HepG2 (cell line): ENCODE measurements around the gene BNC1. TPM values are rescaled to one million over a fixed set of nuclear protein-coding genes. Genes with fewer than 3 reads are reported as not detected.

Source experiments
- ATAC-seq: fragments of 200-7000 bp; cut with Tn5 transposase; 3 replicates; pipeline ENCODE4 v1.9.1; 2020; ENCODE audit warnings: mild to moderate bottlenecking, moderate library complexity
- BruUV-seq: library from RNA; stranded (reverse); fragments of 400-500 nt; replicated peaks from 2 replicates; lab custom pipeline; 2021; lab: Mats Ljungman, UMichigan
- CTCF ChIA-PET: fragments of 300-600 bp; formaldehyde crosslinking; extraction: SDS; loops from one replicate; lab custom pipeline; 2021; ENCODE audit warnings: low total read pairs, inconsistent platforms, low intra/inter-chr PET ratio; lab: Yijun Ruan, JAX
- POLR2A ChIA-PET: fragments of 350-600 bp; sonication (Branson Sonifier 250); formaldehyde crosslinking; loops from one replicate; lab custom pipeline; 2020; ENCODE audit warnings: antibody characterized with exemption, inconsistent platforms; lab: Yijun Ruan, JAX
- DNase-seq: peaks from one replicate; pipeline ENCODE4 v3.0.0-alpha.2; 2015; ENCODE audit warnings: low spot score
- FAIRE-seq: peaks from 3 replicates; lab custom pipeline; 2011; peaks lifted over from hg19 to GRCh38; lab: Jason Lieb, UNC
- H2AFZ ChIP-seq: one replicate; pipeline ENCODE4 v1.6.1; 2011; ENCODE audit warnings: low read length, inconsistent platforms
- H3K27ac ChIP-seq: fragments of 300-600 bp; 3 replicates; pipeline ENCODE4 v1.8.0; 2011; ENCODE audit warnings: mixed run types, mild to moderate bottlenecking, mixed read lengths, low read length, inconsistent platforms; ENCODE audit not compliant: insufficient read depth; ENCODE audit errors: extremely low read length
- H3K27me3 ChIP-seq, 2 experiments: fragments of 200-600 bp in 1 of 2; 2 replicates in 1 of 2; 3 replicates in 1 of 2; pipeline versions ENCODE4 v1.6.0 to v1.8.0; 2011; ENCODE audit warnings: low read length in 2 of 2, mild to moderate bottlenecking in 2 of 2, moderate library complexity in 2 of 2, inconsistent platforms in 1 of 2; ENCODE audit not compliant: insufficient read depth in 2 of 2, control insufficient read depth in 1 of 2
- H3K36me3 ChIP-seq, 2 experiments: fragments of 200-600 bp in 1 of 2; replicated peaks in 1 of 2; 2 replicates in 1 of 2; 3 replicates in 1 of 2; pipeline versions ENCODE4 v1.5.1 to v1.8.0; 2011; ENCODE audit warnings: low read length in 2 of 2, inconsistent platforms in 1 of 2; ENCODE audit not compliant: insufficient read depth in 2 of 2, control insufficient read depth in 1 of 2
- H3K4me1 ChIP-seq: 2 replicates; pipeline ENCODE4 v1.5.1; 2012; ENCODE audit warnings: low read length, inconsistent platforms; ENCODE audit not compliant: insufficient read depth
- H3K4me2 ChIP-seq: 2 replicates; pipeline ENCODE4 v1.6.0; 2011; ENCODE audit warnings: low read depth, low read length, inconsistent platforms
- H3K4me3 ChIP-seq, 3 experiments: fragments of 200-600 bp in 1 of 3; sonication (generic), shearing (Covaris generic) in 1 of 3; replicated peaks in 1 of 3; 2 replicates each; pipeline ENCODE4 v1.5.1; 2011 to 2016; ENCODE audit warnings: low read length in 3 of 3, inconsistent platforms in 2 of 3, low read depth in 2 of 3, mild to moderate bottlenecking in 2 of 3, control low read depth in 1 of 3, mixed read lengths in 1 of 3; ENCODE audit not compliant: insufficient read depth in 1 of 3
- H3K79me2 ChIP-seq: one replicate; pipeline ENCODE4 v1.6.1; 2011; ENCODE audit warnings: low read length, inconsistent platforms; ENCODE audit not compliant: insufficient read depth
- H3K9ac ChIP-seq: 2 replicates; pipeline ENCODE4 v1.6.0; 2011; ENCODE audit warnings: mild to moderate bottlenecking, low read depth, low read length, inconsistent platforms; ENCODE audit not compliant: insufficient read depth
- H3K9me3 ChIP-seq: 2 replicates; pipeline ENCODE4 v1.5.1; 2012; ENCODE audit warnings: mild to moderate bottlenecking, low read length
- H4K20me1 ChIP-seq: 2 replicates; pipeline ENCODE4 v1.6.0; 2011; ENCODE audit warnings: inconsistent platforms, mild to moderate bottlenecking, low read length, moderate library complexity; ENCODE audit not compliant: insufficient read depth
- CEBPB ChIP-seq: IDR thresholded peaks from 2 replicates; pipeline ENCODE4 v1.6.1; 2011; ENCODE audit warnings: low read depth, low read length, improper control_type of control experiment, borderline replicate concordance
- EEA1 ChIP-seq: sonication (generic); formaldehyde crosslinking; IDR thresholded peaks from 2 replicates; pipeline ENCODE4 v1.5.1; 2020; ENCODE audit warnings: mild to moderate bottlenecking, missing genetic modification reagents, borderline replicate concordance
- RELA ChIP-seq: sonication (generic); formaldehyde crosslinking; IDR thresholded peaks from 2 replicates; pipeline ENCODE4 v1.4.0; 2020; ENCODE audit warnings: missing genetic modification reagents
- RXRB ChIP-seq: IDR thresholded peaks from 2 replicates; pipeline ENCODE4 v1.6.1; 2016; ENCODE audit warnings: borderline replicate concordance, missing genetic modification reagents, missing compliant biosample characterization
- SOX5 ChIP-seq: IDR thresholded peaks from 2 replicates; pipeline ENCODE4 v1.6.1; 2016; ENCODE audit warnings: borderline replicate concordance
- SUZ12 ChIP-seq: fragments of 150-350 bp; IDR thresholded peaks from 2 replicates; pipeline ENCODE4 v1.6.1; 2014; ENCODE audit warnings: low read depth, low read length
- THAP8 ChIP-seq: sonication (generic); formaldehyde crosslinking; IDR thresholded peaks from 2 replicates; pipeline ENCODE4 v1.5.1; 2020; ENCODE audit warnings: missing genetic modification reagents, mild to moderate bottlenecking, borderline replicate concordance
- THYN1 ChIP-seq: sonication (generic); formaldehyde crosslinking; IDR thresholded peaks from 2 replicates; pipeline ENCODE4 v1.8.1; 2023; ENCODE audit warnings: low read depth, mild to moderate bottlenecking, moderate library complexity, missing genetic modification reagents, borderline replicate concordance
- ZBTB46 ChIP-seq: sonication (generic); formaldehyde crosslinking; IDR thresholded peaks from 2 replicates; pipeline ENCODE4 v1.4.0; 2020; ENCODE audit warnings: mild to moderate bottlenecking, missing genetic modification reagents, borderline replicate concordance
- ZBTB7A ChIP-seq: sonication (generic); formaldehyde crosslinking; IDR thresholded peaks from 2 replicates; pipeline ENCODE4 v1.8.0; 2022; ENCODE audit warnings: mild to moderate bottlenecking, missing genetic modification reagents
- ZEB1 ChIP-seq: IDR thresholded peaks from 2 replicates; pipeline ENCODE4 v1.6.1; 2012; ENCODE audit warnings: mild to moderate bottlenecking, low read depth, inconsistent platforms; ENCODE audit not compliant: insufficient replicate concordance
- ZFP36L1 ChIP-seq: sonication (generic); formaldehyde crosslinking; IDR thresholded peaks from 2 replicates; pipeline ENCODE4 v1.8.0; 2022; ENCODE audit warnings: mild to moderate bottlenecking, missing genetic modification reagents, moderate library complexity
- ZNF362 ChIP-seq: sonication (generic); formaldehyde crosslinking; IDR thresholded peaks from 2 replicates; pipeline ENCODE4 v1.4.0; 2020; ENCODE audit warnings: missing genetic modification reagents, mild to moderate bottlenecking, borderline replicate concordance
- ZNF547 ChIP-seq: sonication (generic); formaldehyde crosslinking; IDR thresholded peaks from 2 replicates; pipeline ENCODE4 v1.5.1; 2020; ENCODE audit warnings: mild to moderate bottlenecking, missing genetic modification reagents
- WGBS: methylation state at CpG from one replicate; pipeline ENCODE4 v1.1.6; 2017; ENCODE audit warnings: low lambda C conversion rate; 5-methylcytosine and 5-hydroxymethylcytosine counted together
- in situ Hi-C: cut with HindIII; loops from 2 replicates; pipeline ENCODE4 v1.10.0; 2017; ENCODE audit warnings: low pct_unique_long_range_greater_than_20kb; ENCODE audit not compliant: extremely low pct_ligation_motif_present
- intact Hi-C: fragments of 100-400 bp; cut with micrococcal nuclease; formaldehyde crosslinking; loops from one replicate; pipeline ENCODE4 v1.10.0; 2022; ENCODE audit not compliant: unreplicated experiment
- polyA plus RNA-seq, 8 experiments: library from polyadenylated mRNA; depleted of rRNA in 3 of 8; stranded (reverse) in 7 of 8; unstranded in 1 of 8; fragments of >200 nt; fragmentation: Illumina TruSeq in 4 of 8; extraction: Trizol in 4 of 8; gene quantifications; 2 replicates each; pipeline versions ENCODE4 v1.2.1 to v1.2.3, GENCODE V29; 2011 to 2016; ENCODE audit warnings: low read depth in 4 of 8, missing spikeins in 1 of 8, mixed read lengths in 1 of 8; ENCODE audit not compliant: insufficient read depth in 1 of 8
- total RNA-seq, 5 experiments: library from RNA; depleted of rRNA; stranded (reverse); fragments of >200 nt; fragmentation: Illumina TruSeq; extraction: Trizol; gene quantifications; 2 replicates each; pipeline ENCODE4 v1.2.3, GENCODE V29; 2016; ENCODE audit warnings: low read depth in 1 of 5

BNC1 gene
- total and polyA plus RNA-seq, 2 of the 13 experiments (the other 11 are each of a cell fraction or from before 2014, with no cell fraction given) = not detected

- ATAC-seq = no peak
- no peaks in the 10 kb centered on the region for H3K79me2 ChIP-seq
- DNase-seq = no peak
- 0% methylated on average over 1 of the region's 1 CpG for WGBS
- no peak overlapping the region for H2AFZ ChIP-seq
- no peaks in the 10 kb centered on the region for H3K9me3 ChIP-seq
- no peak overlapping the region for H3K4me3 ChIP-seq
- no peaks in the 10 kb centered on the region for H3K4me1 ChIP-seq
- FAIRE-seq = no peak
- H4K20me1 ChIP-seq = no peaks in the 10 kb centered on the region
- BruUV-seq = no TSS peak
- H3K36me3 ChIP-seq = no peaks in the 10 kb centered on the region
- no peak overlapping the region for H3K9ac ChIP-seq
- in situ Hi-C loops (no loop called here), intact Hi-C loops (no loop called here)
- TF ChIP-seq RXRB (CRISPR knock-in tag) = no peak
- no peak for TF ChIP-seq ZNF547 (CRISPR knock-in tag)
- TF ChIP-seq SOX5 (CRISPR knock-in tag) = no peak
- no peak for TF ChIP-seq EEA1 (CRISPR knock-in tag)
- no peak for TF ChIP-seq ZBTB7A
- no peak for TF ChIP-seq ZBTB46 (CRISPR knock-in tag)
- no peak for TF ChIP-seq ZEB1
- no peak for TF ChIP-seq CEBPB
- TF ChIP-seq SUZ12 = no peak
- no peak for TF ChIP-seq RELA (CRISPR knock-in tag)
- TF ChIP-seq ZNF362 (CRISPR knock-in tag) = no peak
- no peak for TF ChIP-seq ZFP36L1 (CRISPR knock-in tag)
- no peak for TF ChIP-seq THAP8 (CRISPR knock-in tag)
- no peak for TF ChIP-seq THYN1 (CRISPR knock-in tag)
- ChIA-PET CTCF (no interaction called here), POLR2A (no interaction called here)
- no peak overlapping the region for H3K4me2 ChIP-seq
- no peak overlapping the region for H3K27ac ChIP-seq
- no peaks in the 10 kb centered on the region for H3K27me3 ChIP-seq
Observed at GRCh38 chr15:83219026-83219425, 65.4 kb downstream of the BNC1 start.
